ENCODE results near the gene GEMIN7. TPM values are rescaled to one million over a fixed set of nuclear protein-coding genes. Genes with fewer than 3 reads are reported as not detected.

GEMIN7 gene
- total RNA-seq, 1 donor from 2014 or later: 21.7 TPM

- no peaks in the 10 kb centered on the region for H3K9me3 Mint-ChIP-seq (ENCODE audit: low read depth)
- no peak overlapping the region for H3K27ac Mint-ChIP-seq (ENCODE audit: unreplicated experiment)
- no peaks in the 10 kb centered on the region for H3K36me3 Mint-ChIP-seq (ENCODE audit: low read depth)
- TF ChIP-seq, protein P1, sequence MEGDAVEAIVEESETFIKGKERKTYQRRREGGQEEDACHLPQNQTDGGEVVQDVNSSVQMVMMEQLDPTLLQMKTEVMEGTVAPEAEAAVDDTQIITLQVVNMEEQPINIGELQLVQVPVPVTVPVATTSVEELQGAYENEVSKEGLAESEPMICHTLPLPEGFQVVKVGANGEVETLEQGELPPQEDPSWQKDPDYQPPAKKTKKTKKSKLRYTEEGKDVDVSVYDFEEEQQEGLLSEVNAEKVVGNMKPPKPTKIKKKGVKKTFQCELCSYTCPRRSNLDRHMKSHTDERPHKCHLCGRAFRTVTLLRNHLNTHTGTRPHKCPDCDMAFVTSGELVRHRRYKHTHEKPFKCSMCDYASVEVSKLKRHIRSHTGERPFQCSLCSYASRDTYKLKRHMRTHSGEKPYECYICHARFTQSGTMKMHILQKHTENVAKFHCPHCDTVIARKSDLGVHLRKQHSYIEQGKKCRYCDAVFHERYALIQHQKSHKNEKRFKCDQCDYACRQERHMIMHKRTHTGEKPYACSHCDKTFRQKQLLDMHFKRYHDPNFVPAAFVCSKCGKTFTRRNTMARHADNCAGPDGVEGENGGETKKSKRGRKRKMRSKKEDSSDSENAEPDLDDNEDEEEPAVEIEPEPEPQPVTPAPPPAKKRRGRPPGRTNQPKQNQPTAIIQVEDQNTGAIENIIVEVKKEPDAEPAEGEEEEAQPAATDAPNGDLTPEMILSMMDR (IDR thresholded peaks at IDR 0.05): no peak
- H3K27me3 Mint-ChIP-seq (ENCODE audit: low read depth): no peaks in the 10 kb centered on the region
- peaks cover 16% of the 10 kb centered on the region for H3K4me1 Mint-ChIP-seq (ENCODE audit: low read depth)
- no peak for DNase-seq (ENCODE audit: low spot score)
- H3K4me3 Mint-ChIP-seq (ENCODE audit: unreplicated experiment): no peak overlapping the region
These were observed 28.6 kb downstream of the GEMIN7 start for GRCh38 chr19:45107621-45108150.

- no peak overlapping the region for H3K4me3 Mint-ChIP-seq (ENCODE audit: unreplicated experiment)
- no peaks in the 10 kb centered on the region for H3K36me3 Mint-ChIP-seq (ENCODE audit: low read depth)
- DNase-seq (ENCODE audit: low spot score): no peak
- H3K4me1 Mint-ChIP-seq (ENCODE audit: low read depth): peaks cover 3% of the 10 kb centered on the region
- TF ChIP-seq, protein P1 (IDR thresholded peaks at IDR 0.05): no peak
- H3K27me3 Mint-ChIP-seq (ENCODE audit: low read depth): no peaks in the 10 kb centered on the region
- peak overlapping the region; percentile 27 for H3K27ac Mint-ChIP-seq (ENCODE audit: unreplicated experiment)
- no peaks in the 10 kb centered on the region for H3K9me3 Mint-ChIP-seq (ENCODE audit: low read depth)
These were observed 31.8 kb downstream of the GEMIN7 start for GRCh38 chr19:45110851-45111266.

GRCh38 chr19:45112111-45112827 is 33.2 kb downstream of the GEMIN7 start:
- no peaks in the 10 kb centered on the region for H3K27me3 Mint-ChIP-seq (ENCODE audit: low read depth)
- no peaks in the 10 kb centered on the region for H3K9me3 Mint-ChIP-seq (ENCODE audit: low read depth)
- no peak overlapping the region for H3K27ac Mint-ChIP-seq (ENCODE audit: unreplicated experiment)

DNA sequence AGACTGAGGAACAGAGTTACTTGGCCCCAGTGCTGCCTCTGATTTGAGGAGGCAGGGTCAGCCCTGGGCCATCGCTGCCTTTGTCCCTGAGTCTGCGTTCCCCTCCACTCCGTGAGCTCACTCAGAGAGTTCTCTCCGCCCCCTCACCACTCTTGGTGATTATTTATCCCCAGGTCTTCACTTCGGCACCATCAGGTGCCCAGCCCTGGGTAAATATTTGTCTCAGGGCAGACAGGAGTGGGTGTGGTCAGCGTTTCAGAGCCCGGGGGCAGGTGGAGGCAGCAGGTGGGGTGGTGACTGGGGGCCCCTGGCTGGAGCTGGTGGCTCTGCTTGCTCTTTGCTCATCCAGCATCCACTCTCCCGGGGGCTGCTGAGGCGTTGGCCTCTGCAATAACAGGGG is 34.6 kb downstream of the GEMIN7 start:
- no peaks in the 10 kb centered on the region for H3K36me3 Mint-ChIP-seq (ENCODE audit: low read depth)
- no peaks in the 10 kb centered on the region for H3K27me3 Mint-ChIP-seq (ENCODE audit: low read depth)
- TF ChIP-seq, protein P1 (IDR thresholded peaks at IDR 0.05): no peak
- no peaks in the 10 kb centered on the region for H3K9me3 Mint-ChIP-seq (ENCODE audit: low read depth)
- no peak overlapping the region for H3K27ac Mint-ChIP-seq (ENCODE audit: unreplicated experiment)
- no peak overlapping the region for H3K4me3 Mint-ChIP-seq (ENCODE audit: unreplicated experiment)
- H3K4me1 Mint-ChIP-seq (ENCODE audit: low read depth): peaks cover 8% of the 10 kb centered on the region
- no peak for DNase-seq (ENCODE audit: low spot score)

More at GRCh38 chr19:45112111-45112827, 33.2 kb downstream of the GEMIN7 start:
- Mint-ChIP-seq H3K4me3 (ENCODE audit: unreplicated experiment) (no peak overlapping the region), H3K4me1 (ENCODE audit: low read depth) (peaks cover 6% of the 10 kb centered on the region), H3K36me3 (ENCODE audit: low read depth) (no peaks in the 10 kb centered on the region)
- DNase-seq (ENCODE audit: low spot score): no peak
- TF ChIP-seq, protein P1 (IDR thresholded peaks at IDR 0.05): no peak

GRCh38 chr19:45114116-45114515 is 35.1 kb downstream of the GEMIN7 start:
- DNase-seq (ENCODE audit: low spot score): no peak
- TF ChIP-seq, protein P1 (IDR thresholded peaks at IDR 0.05): no peak
- H3K4me1 Mint-ChIP-seq (ENCODE audit: low read depth): peaks cover 11% of the 10 kb centered on the region
- H3K27me3 Mint-ChIP-seq (ENCODE audit: low read depth): no peaks in the 10 kb centered on the region
- H3K36me3 Mint-ChIP-seq (ENCODE audit: low read depth): no peaks in the 10 kb centered on the region
- no peak overlapping the region for H3K4me3 Mint-ChIP-seq (ENCODE audit: unreplicated experiment)
- H3K27ac Mint-ChIP-seq (ENCODE audit: unreplicated experiment): no peak overlapping the region
- H3K9me3 Mint-ChIP-seq (ENCODE audit: low read depth): no peaks in the 10 kb centered on the region
